LNCAP (cell line): ENCODE results near the gene FBXL13.

Source experiments
- TF ChIP-seq, protein P1 (sequence below): fragments of 450-650 bp; IDR thresholded peaks from 2 replicates; pipeline ENCODE4 v1.5.1; 2017; ENCODE audit warnings: mild to moderate bottlenecking

The FBXL13 gene

DNA sequence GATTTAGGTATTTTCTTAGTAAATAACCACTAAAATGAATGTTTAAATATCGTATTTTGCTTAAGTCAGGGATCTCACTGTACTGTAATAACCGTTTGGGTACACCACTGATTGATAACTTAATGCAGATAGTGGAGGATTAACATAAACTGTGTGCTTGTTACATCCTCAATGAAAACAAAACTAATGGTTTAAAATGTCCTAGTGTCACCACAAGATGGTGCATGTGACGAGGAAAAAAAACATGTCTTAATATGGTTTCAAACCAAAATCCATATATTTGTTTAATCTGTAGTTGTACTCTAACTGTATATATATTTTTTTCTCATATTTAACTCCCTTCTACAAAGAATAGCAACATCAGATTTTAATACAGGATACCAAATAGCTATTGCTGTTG lies 19.5 kb upstream of the FBXL13 start:
- TF ChIP-seq, protein P1, sequence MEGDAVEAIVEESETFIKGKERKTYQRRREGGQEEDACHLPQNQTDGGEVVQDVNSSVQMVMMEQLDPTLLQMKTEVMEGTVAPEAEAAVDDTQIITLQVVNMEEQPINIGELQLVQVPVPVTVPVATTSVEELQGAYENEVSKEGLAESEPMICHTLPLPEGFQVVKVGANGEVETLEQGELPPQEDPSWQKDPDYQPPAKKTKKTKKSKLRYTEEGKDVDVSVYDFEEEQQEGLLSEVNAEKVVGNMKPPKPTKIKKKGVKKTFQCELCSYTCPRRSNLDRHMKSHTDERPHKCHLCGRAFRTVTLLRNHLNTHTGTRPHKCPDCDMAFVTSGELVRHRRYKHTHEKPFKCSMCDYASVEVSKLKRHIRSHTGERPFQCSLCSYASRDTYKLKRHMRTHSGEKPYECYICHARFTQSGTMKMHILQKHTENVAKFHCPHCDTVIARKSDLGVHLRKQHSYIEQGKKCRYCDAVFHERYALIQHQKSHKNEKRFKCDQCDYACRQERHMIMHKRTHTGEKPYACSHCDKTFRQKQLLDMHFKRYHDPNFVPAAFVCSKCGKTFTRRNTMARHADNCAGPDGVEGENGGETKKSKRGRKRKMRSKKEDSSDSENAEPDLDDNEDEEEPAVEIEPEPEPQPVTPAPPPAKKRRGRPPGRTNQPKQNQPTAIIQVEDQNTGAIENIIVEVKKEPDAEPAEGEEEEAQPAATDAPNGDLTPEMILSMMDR: peak; percentile 45; the same call in 1 of the 2 replicates

DNA sequence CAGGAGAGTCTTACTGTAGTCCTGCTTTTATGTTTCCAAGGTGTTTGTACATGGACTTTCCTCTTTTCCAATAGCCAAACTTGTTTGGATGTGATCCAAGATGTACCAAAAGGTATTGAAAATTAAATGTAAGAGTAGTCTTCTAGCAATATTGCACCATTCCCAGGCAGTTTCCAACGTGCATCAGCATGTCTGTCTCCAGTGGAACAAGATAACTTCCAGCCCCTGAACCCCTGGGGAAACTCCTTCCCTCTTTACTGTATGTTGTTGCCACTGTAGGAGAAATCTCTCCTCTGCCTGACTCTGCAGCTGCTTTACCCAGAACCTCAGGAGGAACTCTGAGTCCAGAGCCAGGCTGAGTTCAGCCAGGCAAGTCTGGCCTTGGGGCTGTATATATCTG lies 18.8 kb upstream of the FBXL13 start:
- TF ChIP-seq, protein P1: no peak

DNA sequence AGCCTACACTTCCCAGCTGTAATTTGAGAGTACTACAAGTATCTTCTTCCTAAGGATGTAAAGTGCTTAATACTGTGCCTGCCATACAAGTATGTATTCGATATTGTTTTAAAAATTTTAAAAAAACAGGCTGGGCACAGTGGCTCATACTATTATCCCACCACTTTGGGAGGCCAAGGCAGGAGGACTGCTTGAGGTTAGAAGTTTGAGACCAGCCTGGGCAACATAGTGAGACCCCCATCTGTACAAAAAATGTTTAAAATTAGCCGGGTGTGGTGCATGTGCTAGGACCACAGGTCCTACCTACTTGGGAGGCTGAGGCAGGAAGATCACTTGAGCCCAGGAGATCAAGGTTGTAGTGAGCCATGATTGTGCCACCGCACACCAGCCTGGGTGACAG lies 8.6 kb upstream of the FBXL13 start:
- TF ChIP-seq, protein P1: no peak

DNA sequence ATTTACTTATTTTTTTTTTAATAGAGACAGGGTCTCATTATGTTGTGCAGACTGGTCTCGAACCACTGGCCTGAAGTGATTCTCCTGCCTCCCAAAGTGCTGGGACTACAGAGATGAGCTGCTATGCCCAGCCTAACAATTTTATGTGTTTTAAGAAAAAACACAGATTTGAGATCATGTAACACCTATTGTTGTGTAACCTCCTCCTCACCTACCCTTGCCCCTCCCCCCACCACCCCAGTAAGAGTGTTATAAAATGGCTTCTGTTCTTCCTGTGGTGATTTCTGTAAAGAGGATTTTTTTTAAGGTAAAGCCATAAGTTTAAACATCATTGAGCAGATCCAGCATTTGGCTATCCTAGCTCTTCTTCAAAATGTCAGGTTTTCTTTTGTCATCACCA lies 7.9 kb upstream of the FBXL13 start:
- TF ChIP-seq, protein P1: no peak

DNA sequence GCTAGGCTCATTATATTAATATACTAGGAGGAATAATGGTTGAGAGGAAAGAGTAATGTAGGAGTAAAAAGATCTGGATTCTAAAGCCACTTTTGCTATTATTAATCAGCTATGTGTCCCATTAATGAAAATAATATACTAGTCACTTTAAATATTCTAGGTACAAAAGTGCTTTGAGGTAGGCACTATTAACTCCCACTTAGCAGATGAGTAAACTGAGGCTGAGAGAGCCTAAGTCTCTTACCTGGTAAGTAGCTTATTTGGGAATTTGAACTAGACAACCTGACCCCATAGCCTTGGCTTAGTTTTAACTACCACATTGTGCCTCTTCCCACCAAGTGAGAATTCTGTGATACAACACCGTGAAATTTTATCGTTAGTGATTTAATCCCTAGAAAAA lies 6.3 kb upstream of the FBXL13 start:
- TF ChIP-seq, protein P1: no peak

DNA sequence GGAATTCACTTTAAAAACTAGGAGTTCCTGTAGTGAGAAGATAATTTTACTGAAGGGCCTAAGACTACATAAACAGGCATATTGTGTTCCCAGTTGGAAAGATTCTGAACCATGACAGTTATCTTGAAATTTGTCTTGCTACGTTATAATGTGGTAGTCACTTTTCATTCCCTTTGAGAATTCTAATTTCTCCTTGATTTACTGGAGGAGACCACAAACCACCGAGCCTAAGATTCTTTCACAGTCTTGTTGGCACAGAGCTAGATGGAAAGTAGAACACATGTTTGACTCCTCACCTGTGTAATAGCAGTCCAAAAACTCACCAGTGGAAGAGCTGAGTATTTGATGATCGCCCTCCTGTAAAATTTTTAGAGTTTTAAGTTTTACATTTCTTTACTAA lies 5.2 kb upstream of the FBXL13 start:
- TF ChIP-seq, protein P1: no peak

DNA sequence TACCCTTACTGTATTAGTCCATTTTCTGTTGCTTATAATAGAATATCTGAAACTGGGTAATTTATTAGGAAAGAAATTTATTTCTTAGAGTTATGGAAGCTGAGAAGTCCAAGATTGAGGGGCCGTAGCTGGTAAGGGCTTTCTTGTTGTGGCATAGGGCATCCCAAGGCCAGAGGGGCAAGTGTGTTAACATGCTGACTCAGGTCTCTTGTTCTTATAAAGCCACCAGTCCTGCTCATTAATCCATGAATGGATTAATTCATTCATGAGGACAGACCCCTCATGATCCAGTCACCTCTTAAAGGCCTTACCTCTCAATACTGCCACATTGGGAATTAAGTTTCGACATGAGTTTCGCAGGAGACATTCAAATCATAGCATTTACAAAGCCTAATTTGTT lies 2.7 kb upstream of the FBXL13 start:
- TF ChIP-seq, protein P1: no peak

DNA sequence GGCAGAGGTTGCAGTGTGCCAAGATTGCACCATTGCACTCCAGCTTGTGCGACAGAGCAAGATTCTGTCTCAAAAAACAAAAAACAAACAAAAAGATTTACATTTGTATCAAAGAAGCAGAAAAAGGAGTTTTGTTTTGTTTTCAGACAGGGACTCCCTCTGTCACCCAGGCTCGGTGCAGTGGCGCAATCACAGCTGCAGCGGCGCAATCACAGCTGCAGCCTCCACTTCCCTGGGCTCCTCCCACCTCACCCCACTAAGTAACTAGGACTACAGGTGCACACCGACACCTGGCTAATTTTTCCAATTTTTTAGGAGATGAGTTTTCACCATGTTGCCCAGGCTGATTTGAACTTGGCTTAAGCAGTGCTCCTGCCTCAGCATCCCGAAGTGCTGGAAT lies 2.2 kb upstream of the FBXL13 start:
- TF ChIP-seq, protein P1: no peak
